Activated CD4-positive, alpha-beta T cell treated with anti-CD3 and anti-CD28 coated beads for 4 hours (primary cell): ENCODE measurements around the gene PNMA8A.
"Not testable (repeated sequence)": the region's sequence is repeated elsewhere in the genome, so short reads cannot be mapped to it uniquely, and the experiment has no call there.

Experiments
- DNase-seq, 2 donors: peaks; one replicate each; pipeline ENCODE4 v3.0.0-alpha.2; 2020

The PNMA8A gene

DNA sequence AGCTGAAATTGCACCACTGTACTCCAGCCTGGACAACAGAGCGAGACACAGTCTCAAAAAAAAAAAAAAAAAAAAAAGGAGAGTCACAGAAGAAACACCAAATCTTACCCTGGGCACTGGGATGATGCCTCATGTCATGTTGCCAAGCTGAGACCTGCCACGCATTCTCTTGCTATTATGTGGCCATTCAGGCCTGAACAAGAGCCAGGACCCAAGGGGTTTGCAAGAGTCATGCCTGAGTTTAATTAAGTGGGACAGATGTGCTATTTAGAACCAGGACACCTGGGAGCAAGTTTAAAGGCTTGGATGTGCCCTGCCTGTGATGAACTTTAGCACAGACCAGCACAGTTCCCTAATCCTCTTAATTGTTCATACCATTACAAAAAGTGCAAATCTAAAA is 9.8 kb downstream of the PNMA8A start:
- no peak for DNase-seq

GRCh38 chr19:46460981-46461380 is 10.4 kb downstream of the PNMA8A start:
- DNase-seq: no peak

DNA sequence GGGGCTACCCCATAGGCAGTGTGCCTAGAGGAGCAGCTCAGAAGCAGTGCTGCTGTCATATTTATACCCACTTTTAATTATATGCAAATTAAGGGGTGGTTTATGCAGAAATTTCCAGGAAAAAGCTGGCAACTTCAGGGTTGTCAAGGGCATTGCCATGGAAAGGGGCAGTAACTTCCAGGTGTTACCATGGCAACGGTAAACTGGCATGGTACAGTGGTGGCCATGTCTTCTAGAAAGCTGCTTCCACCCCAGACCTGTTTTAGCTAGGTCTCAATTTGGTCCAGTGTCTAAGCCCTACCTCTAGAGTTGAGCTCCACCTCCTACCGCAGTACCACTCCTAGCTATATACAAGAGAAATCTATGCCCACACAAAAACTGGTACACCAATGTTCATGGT is 11.3 kb downstream of the PNMA8A start:
- no peak for DNase-seq

- no peak for DNase-seq
These were observed 14.4 kb downstream of the PNMA8A start for GRCh38 chr19:46456930-46457329.

GRCh38 chr19:46454244-46454643 is 17.1 kb downstream of the PNMA8A start:
- DNase-seq: no peak

DNA sequence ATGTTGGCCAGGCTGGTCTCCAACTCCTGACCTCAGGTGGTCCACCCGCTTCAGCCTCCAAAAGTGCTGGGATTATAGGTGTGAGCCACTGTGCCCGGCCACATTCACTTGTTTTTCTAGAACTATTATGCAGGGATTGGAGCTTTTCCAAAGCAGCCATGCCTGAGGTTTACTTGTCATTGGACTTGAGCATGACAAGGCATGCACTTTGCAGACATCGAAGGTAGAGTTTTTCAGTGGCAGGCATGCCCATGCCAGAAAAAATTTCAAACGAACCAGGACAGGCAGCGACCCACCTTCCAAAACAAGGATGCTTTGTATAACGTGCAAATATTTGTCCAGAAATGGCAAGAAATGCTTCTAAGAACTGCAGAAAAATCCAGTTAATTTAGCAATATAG is 17.7 kb downstream of the PNMA8A start:
- DNase-seq: no peak

- no peak for DNase-seq
These were observed 19.2 kb downstream of the PNMA8A start for GRCh38 chr19:46452186-46452585.

DNA sequence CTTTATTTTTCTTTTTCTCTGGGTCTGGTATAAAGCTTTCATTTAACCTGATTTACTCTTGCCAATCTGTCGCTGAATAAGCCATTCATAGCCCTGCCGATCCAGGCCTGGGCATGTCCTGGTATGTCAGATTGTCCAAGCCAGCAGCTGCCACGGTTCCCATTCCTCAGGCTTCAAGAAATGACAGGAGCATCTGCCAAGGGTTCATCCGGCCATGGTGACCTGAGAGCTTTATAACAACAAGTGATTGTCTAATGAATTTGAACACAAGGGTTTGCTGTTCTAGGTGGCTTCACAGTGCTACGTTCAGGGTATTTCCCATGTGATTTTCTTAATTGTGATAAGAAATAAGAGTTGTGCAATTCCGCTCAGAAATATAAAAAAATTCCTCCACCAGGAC is 20.0 kb downstream of the PNMA8A start:
- no peak for DNase-seq

- DNase-seq: no peak
These were observed 20.6 kb downstream of the PNMA8A start for GRCh38 chr19:46450737-46451136.

GRCh38 chr19:46449228-46449627 is 22.1 kb downstream of the PNMA8A start:
- DNase-seq: no peak

DNA sequence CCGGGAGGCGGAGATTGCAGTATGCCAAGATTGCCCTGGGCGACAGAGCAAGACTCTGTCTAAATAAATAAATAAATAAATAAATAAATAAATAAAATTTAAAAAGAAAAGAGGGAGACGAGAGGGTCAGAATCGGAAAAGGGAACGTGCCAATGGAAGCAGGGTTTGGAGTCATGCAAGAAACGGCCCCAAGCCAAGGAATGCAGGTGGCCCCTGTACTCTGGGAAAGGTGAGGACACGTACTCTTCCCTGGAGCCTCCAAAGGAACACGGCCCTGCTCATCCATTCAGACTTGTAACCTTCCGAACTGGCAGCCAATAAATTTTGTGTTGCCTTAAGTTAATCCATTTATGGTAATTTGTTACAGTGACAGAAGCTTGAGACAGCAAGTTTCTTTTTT is 22.8 kb downstream of the PNMA8A start:
- no peak for DNase-seq

GRCh38 chr19:46447824-46448223 is 23.5 kb downstream of the PNMA8A start:
- DNase-seq: no peak

- DNase-seq: no peak
These were observed 24.4 kb downstream of the PNMA8A start for GRCh38 chr19:46447006-46447405.

DNA sequence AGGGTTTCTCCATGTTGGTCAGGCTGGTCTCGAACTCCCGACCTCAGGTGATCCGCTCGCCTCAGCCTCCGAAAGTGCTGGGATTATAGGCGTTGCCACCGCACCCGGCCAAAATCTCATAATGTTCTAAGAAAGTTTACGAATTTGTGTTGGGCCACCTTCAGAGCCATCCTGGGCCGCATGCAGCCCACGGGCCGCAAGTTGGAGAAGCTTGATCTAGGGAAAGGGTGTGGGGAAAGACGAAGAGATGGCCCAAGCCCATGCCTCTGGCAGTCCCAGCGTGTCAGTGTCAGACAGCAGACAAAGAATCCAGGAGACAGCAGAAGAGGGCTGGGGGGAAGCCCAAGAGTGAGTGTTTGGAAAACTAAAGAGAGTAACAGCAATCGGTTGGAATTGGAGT is 25.3 kb downstream of the PNMA8A start:
- no peak for DNase-seq

- DNase-seq: no peak
These were observed 28.4 kb downstream of the PNMA8A start for GRCh38 chr19:46442808-46443450.

DNA sequence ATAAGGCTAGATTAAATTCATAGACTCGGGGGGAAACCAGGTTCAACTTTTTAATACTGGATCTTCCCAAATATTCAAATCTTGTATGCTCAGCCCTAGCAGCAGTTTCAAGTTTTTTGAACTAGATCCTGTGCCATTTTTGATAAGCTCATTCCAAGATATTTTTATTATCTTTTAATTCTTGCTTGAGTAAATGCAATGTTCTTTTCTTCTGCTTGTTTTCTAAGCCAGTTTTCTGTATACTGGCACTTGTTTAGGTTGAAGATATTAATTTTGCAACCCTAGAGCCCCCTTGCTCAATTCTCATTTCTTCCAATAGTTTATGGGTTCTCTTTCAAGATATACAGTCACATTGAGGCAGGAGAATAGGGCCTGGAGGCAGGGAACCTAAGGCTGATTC is 29.5 kb downstream of the PNMA8A start:
- no peak for DNase-seq

GRCh38 chr19:46435689-46436088 is 35.7 kb downstream of the PNMA8A start:
- DNase-seq: not testable (repeated sequence)

DNA sequence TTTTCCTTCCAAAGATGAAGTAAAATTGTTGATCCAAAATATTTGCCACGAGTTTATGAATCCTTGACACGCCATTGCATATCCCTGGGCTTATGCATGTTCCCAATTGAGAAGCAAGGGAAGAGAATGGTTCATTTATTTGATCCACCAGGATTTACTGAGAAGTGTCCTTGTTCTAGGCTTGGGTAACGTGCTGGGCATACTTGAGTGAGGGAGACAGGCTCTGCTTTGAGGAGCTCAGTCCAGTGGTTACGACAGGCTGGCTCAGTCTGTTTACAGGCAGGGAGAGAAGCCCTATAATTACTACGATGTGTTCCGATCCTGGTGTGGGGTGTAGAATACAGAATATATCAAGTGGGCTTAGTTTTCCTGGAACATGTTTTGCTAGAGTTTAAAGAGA is 36.4 kb downstream of the PNMA8A start:
- no peak for DNase-seq

DNA sequence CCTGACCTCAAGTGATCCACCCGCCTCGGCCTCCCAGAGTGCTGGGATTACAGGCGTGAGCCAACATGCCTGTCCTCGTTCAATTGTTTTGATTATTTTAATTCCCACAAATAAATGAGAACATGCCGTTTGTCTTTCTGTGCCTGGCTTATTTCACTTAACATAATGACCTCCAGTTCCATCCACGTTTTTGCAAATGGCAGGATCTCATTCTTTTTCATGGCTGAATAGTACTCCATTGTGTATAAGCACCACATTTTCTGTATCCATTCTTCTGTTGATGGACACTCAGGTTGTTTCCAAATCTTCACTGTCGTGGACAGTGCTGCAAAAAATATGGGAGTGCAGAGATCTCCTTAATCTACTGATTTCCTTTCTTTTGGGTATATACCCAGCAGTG is 37.9 kb downstream of the PNMA8A start:
- not testable (repeated sequence) for DNase-seq

DNA sequence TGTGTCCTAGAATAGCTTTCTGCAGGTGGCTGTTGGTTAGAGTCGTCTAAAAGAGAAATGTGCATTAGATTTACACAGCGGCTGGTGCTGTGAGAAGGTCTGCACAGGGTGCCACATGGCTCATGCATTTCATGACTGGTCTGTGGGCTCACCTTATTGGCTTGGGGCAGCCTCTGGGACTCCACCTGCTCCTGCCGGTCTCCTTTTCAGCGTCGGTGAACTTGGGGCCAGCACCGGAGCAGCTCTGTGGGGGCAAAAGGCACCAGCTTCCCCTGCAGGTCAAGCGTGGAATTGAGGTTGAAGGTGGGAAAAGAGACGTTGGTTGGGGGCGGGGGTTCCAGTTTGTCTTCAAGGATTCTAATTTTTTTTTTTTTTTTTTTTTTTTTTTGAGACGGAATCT is 39.5 kb downstream of the PNMA8A start:
- DNase-seq: no peak

DNA sequence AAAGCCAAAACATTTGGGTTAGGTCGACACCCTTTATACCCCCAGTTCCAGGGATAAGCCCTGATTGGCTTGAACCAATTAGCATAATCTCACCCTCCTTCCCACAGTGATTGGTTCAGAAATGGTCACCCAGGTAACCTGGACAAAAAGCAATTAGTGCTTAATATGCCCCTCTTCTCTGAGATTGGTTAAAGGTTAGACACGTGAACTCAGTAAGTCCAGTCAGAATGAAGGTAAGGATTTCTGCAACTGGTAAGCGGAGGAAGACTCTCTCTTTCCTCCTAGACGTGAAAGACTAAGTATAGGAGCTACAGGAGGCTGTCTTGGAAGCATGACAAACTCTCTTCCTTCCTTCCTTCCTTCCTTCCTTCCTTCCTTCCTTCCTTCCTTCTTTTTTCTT is 41.4 kb downstream of the PNMA8A start:
- no peak for DNase-seq

GRCh38 chr19:46428239-46429135 is 42.9 kb downstream of the PNMA8A start, which contains the start of gene PNMA8C:
TSS of gene PNMA8C (minus strand) at chr19:46428936. CDS start at chr19:46428359, 577 bp downstream.
- peak; percentile 26 to 32 for DNase-seq

- no peak for DNase-seq
These were observed 43.8 kb downstream of the PNMA8A start for GRCh38 chr19:46427518-46428045.
